ENCODE results near the gene CHST15. TPM values are rescaled to one million over a fixed set of nuclear protein-coding genes. Genes with fewer than 3 reads are reported as not detected.

Gene CHST15
- total RNA-seq, 1 donor from 2014 or later, result 11.1 TPM

- Histone ChIP-seq H3K27me3 (ENCODE audit: control insufficient read depth, insufficient read depth, low read length) (no peaks in the 10 kb centered on the region), H3K4me3 (ENCODE audit: low read depth, low read length) (no peak overlapping the region), H3K36me3 (ENCODE audit: control insufficient read depth, insufficient read depth, low read length) (peaks cover 3% of the 10 kb centered on the region)
- DNase-seq (ENCODE audit: low read depth) (no peak), FAIRE-seq (peak; percentile 81)
- TF ChIP-seq CTCF (IDR thresholded peaks at IDR 0.05; ENCODE audit: insufficient read depth, low read length, severe bottlenecking), result no peak
These were observed 75.7 kb downstream of the CHST15 start for GRCh38 chr10:124017729-124018128.

GRCh38 chr10:124016804-124017375, 76.5 kb downstream of the CHST15 start:
- peaks cover 3% of the 10 kb centered on the region for H3K36me3 ChIP-seq (ENCODE audit: control insufficient read depth, insufficient read depth, low read length)
- no peak for DNase-seq (ENCODE audit: low read depth)

GRCh38 chr10:124015991-124016390, 77.4 kb downstream of the CHST15 start:
- peaks cover 3% of the 10 kb centered on the region for H3K36me3 ChIP-seq (ENCODE audit: control insufficient read depth, insufficient read depth, low read length)
- H3K27me3 ChIP-seq (ENCODE audit: control insufficient read depth, insufficient read depth, low read length), result no peaks in the 10 kb centered on the region
- no peak overlapping the region for H3K4me3 ChIP-seq (ENCODE audit: low read depth, low read length)
- FAIRE-seq, result no peak
- no peak for DNase-seq (ENCODE audit: low read depth)
- TF ChIP-seq CTCF (IDR thresholded peaks at IDR 0.05; ENCODE audit: insufficient read depth, low read length, severe bottlenecking), result no peak

More at GRCh38 chr10:124016804-124017375, 76.5 kb downstream of the CHST15 start:
- no peak overlapping the region for H3K4me3 ChIP-seq (ENCODE audit: low read depth, low read length)
- H3K27me3 ChIP-seq (ENCODE audit: control insufficient read depth, insufficient read depth, low read length), result no peaks in the 10 kb centered on the region
- TF ChIP-seq CTCF (IDR thresholded peaks at IDR 0.05; ENCODE audit: insufficient read depth, low read length, severe bottlenecking), result no peak
- FAIRE-seq, result no peak

GRCh38 chr10:124014416-124015154, 78.8 kb downstream of the CHST15 start:
- TF ChIP-seq CTCF (IDR thresholded peaks at IDR 0.05; ENCODE audit: insufficient read depth, low read length, severe bottlenecking), result no peak
- Histone ChIP-seq H3K4me3 (ENCODE audit: low read depth, low read length) (no peak overlapping the region), H3K27me3 (ENCODE audit: control insufficient read depth, insufficient read depth, low read length) (no peaks in the 10 kb centered on the region), H3K36me3 (ENCODE audit: control insufficient read depth, insufficient read depth, low read length) (peaks cover 5% of the 10 kb centered on the region)
- DNase-seq (ENCODE audit: low read depth), result no peak
- no peak for FAIRE-seq

DNA sequence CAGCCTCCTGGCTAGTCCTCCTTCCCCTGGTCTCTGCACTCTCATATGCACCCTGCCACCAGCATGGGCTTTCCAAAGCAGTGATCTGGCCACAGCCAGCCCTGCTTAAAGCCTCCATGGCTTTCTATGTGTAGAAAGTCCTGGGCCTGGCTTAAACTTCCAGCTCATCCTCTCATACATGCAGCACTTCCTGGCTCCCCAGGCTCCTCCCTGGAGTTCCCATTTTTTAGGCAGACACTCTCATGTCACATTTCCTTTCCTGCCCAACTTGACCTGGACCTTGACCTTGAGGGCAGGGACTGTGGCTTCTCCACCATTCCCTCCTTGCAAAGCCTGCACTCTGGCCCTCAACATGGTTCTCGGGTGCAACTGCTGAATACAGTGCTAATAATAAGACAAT, 79.5 kb downstream of the CHST15 start:
- Histone ChIP-seq H3K27me3 (ENCODE audit: control insufficient read depth, insufficient read depth, low read length) (no peaks in the 10 kb centered on the region), H3K4me3 (ENCODE audit: low read depth, low read length) (no peak overlapping the region), H3K36me3 (ENCODE audit: control insufficient read depth, insufficient read depth, low read length) (peaks cover 4% of the 10 kb centered on the region)
- no peak for TF ChIP-seq CTCF (IDR thresholded peaks at IDR 0.05; ENCODE audit: insufficient read depth, low read length, severe bottlenecking)
- DNase-seq (ENCODE audit: low read depth), result no peak
- no peak for FAIRE-seq
